H9 (cell line): ENCODE data around the gene GPR141. TPM values are rescaled to one million over a fixed set of nuclear protein-coding genes. Genes with fewer than 3 reads are reported as not detected.

Source experiments
- DNase-seq: peaks from one replicate; pipeline ENCODE4 v3.0.0-alpha.2; 2017
- H2AFZ ChIP-seq: one replicate; pipeline ENCODE4 v1.6.1; 2013; ENCODE audit warnings: mild to moderate bottlenecking, low read length, control low read depth, moderate library complexity
- H2AK5ac ChIP-seq: 2 replicates; pipeline ENCODE4 v1.6.1; 2013; ENCODE audit warnings: low read length, control low read depth, mixed read lengths; ENCODE audit not compliant: insufficient read length
- H2BK120ac ChIP-seq: one replicate; pipeline ENCODE4 v1.6.1; 2013; ENCODE audit warnings: low read depth, mild to moderate bottlenecking, low read length, control low read depth, inconsistent platforms; ENCODE audit not compliant: poor library complexity, severe bottlenecking
- H2BK12ac ChIP-seq: 2 replicates; pipeline ENCODE4 v1.6.1; 2013; ENCODE audit warnings: low read length, control low read depth, mixed read lengths, low read depth; ENCODE audit not compliant: insufficient read length
- H2BK15ac ChIP-seq: 2 replicates; pipeline ENCODE4 v1.6.1; 2013; ENCODE audit warnings: low read depth, low read length, control low read depth
- H2BK20ac ChIP-seq: one replicate; pipeline ENCODE4 v1.6.1; 2013; ENCODE audit warnings: low read depth, mild to moderate bottlenecking, low read length, control low read depth, inconsistent platforms; ENCODE audit not compliant: poor library complexity, severe bottlenecking
- H2BK5ac ChIP-seq: 2 replicates; pipeline ENCODE4 v1.6.1; 2013; ENCODE audit warnings: low read length, control low read depth, mixed read lengths; ENCODE audit not compliant: insufficient read length
- H3K14ac ChIP-seq: 2 replicates; pipeline ENCODE4 v1.6.1; 2013; ENCODE audit warnings: low read length, control low read depth; ENCODE audit not compliant: insufficient read depth
- H3K18ac ChIP-seq: 2 replicates; pipeline ENCODE4 v1.6.1; 2013; ENCODE audit warnings: low read depth, mild to moderate bottlenecking, mixed read lengths, low read length, control low read depth; ENCODE audit not compliant: insufficient read length
- H3K23ac ChIP-seq: 2 replicates; pipeline ENCODE4 v1.6.1; 2013; ENCODE audit warnings: low read length, control low read depth, mixed read lengths, low read depth; ENCODE audit not compliant: insufficient read length
- H3K23me2 ChIP-seq: 2 replicates; pipeline ENCODE4 v1.6.1; 2013; ENCODE audit warnings: low read depth, mild to moderate bottlenecking, mixed read lengths, low read length, control low read depth; ENCODE audit not compliant: insufficient read length, poor library complexity, severe bottlenecking
- H3K27ac ChIP-seq: 2 replicates; pipeline ENCODE4 v1.5.1; 2013; ENCODE audit warnings: low read length, control low read depth, mixed read lengths, low read depth; ENCODE audit not compliant: insufficient read length
- H3K27me3 ChIP-seq: 2 replicates; pipeline ENCODE4 v1.6.1; 2013; ENCODE audit warnings: low read length, control low read depth, inconsistent platforms; ENCODE audit not compliant: insufficient read depth
- H3K4ac ChIP-seq: 2 replicates; pipeline ENCODE4 v1.6.1; 2013; ENCODE audit warnings: low read depth, mild to moderate bottlenecking, control low read depth, inconsistent platforms, low read length, moderate library complexity
- H3K4me1 ChIP-seq: 2 replicates; pipeline ENCODE4 v1.6.1; 2013; ENCODE audit warnings: low read length, control low read depth, inconsistent platforms; ENCODE audit not compliant: insufficient read depth
- H3K4me2 ChIP-seq: 2 replicates; pipeline ENCODE4 v1.6.1; 2013; ENCODE audit warnings: low read length, control low read depth, mixed read lengths; ENCODE audit not compliant: insufficient read length, insufficient read depth
- H3K56ac ChIP-seq: 2 replicates; pipeline ENCODE4 v1.6.1; 2013; ENCODE audit warnings: low read depth, mild to moderate bottlenecking, mixed read lengths, low read length, control low read depth; ENCODE audit not compliant: insufficient read length
- H3K79me1 ChIP-seq: 2 replicates; pipeline ENCODE4 v1.6.1; 2013; ENCODE audit warnings: low read depth, mild to moderate bottlenecking, moderate library complexity, low read length, control low read depth, inconsistent platforms; ENCODE audit not compliant: insufficient read depth, poor library complexity, severe bottlenecking
- H3K79me2 ChIP-seq: 2 replicates; pipeline ENCODE4 v1.6.1; 2013; ENCODE audit warnings: low read length, control low read depth, inconsistent platforms; ENCODE audit not compliant: insufficient read depth
- H3K9ac ChIP-seq: 2 replicates; pipeline ENCODE4 v1.6.1; 2013; ENCODE audit warnings: low read length, control low read depth, mixed read lengths; ENCODE audit not compliant: insufficient read length; ENCODE audit errors: extremely low read depth
- H3K9me3 ChIP-seq: one replicate; pipeline ENCODE4 v1.6.1; 2013; ENCODE audit warnings: low read depth, low read length, inconsistent platforms; ENCODE audit not compliant: control insufficient read depth
- H3T11ph ChIP-seq: one replicate; pipeline ENCODE4 v1.6.1; 2013; ENCODE audit warnings: mild to moderate bottlenecking, low read length, control low read depth, inconsistent platforms
- H4K20me1 ChIP-seq: one replicate; pipeline ENCODE4 v1.6.1; 2013; ENCODE audit not compliant: control insufficient read depth, insufficient read length, insufficient read depth
- H4K5ac ChIP-seq: 2 replicates; pipeline ENCODE4 v1.6.1; 2013; ENCODE audit warnings: low read depth, mild to moderate bottlenecking, mixed read lengths, low read length, control low read depth; ENCODE audit not compliant: insufficient read length
- H4K8ac ChIP-seq: replicated peaks from 2 replicates; pipeline ENCODE4 v1.6.1; 2013; ENCODE audit warnings: low read length, control low read depth, mixed read lengths, low read depth; ENCODE audit not compliant: insufficient read length
- H4K91ac ChIP-seq: 2 replicates; pipeline ENCODE4 v1.6.1; 2013; ENCODE audit warnings: low read depth, mild to moderate bottlenecking, moderate library complexity, mixed read lengths, low read length, control low read depth; ENCODE audit not compliant: insufficient read length
- H3K27ac Mint-ChIP-seq, 3 experiments: 2 replicates in 2 of 3; 3 replicates in 1 of 3; pipeline ENCODE4 v1.8.0; 2020 to 2021; ENCODE audit warnings: mixed read lengths in 3 of 3, mild to moderate bottlenecking in 1 of 3, moderate library complexity in 1 of 3
- H3K27me3 Mint-ChIP-seq: 2 replicates; pipeline ENCODE4 v1.8.0; 2021; ENCODE audit warnings: low read depth, mild to moderate bottlenecking, moderate library complexity, mixed read lengths
- H3K36me3 Mint-ChIP-seq, 3 experiments: 2 replicates in 2 of 3; 3 replicates in 1 of 3; pipeline ENCODE4 v1.8.0; 2020 to 2021; ENCODE audit warnings: low read depth in 3 of 3, mixed read lengths in 3 of 3; ENCODE audit not compliant: insufficient read depth in 1 of 3
- H3K4me1 Mint-ChIP-seq, 2 experiments: 2 replicates each; pipeline ENCODE4 v1.8.0; 2020; ENCODE audit warnings: mixed read lengths in 2 of 2
- H3K4me3 Mint-ChIP-seq, 2 experiments: 2 replicates in 1 of 2; 3 replicates in 1 of 2; pipeline ENCODE4 v1.8.0; 2020 to 2021; ENCODE audit warnings: mild to moderate bottlenecking in 2 of 2, mixed read lengths in 2 of 2, moderate library complexity in 1 of 2
- H3K9me3 Mint-ChIP-seq, 2 experiments: 2 replicates in 1 of 2; 3 replicates in 1 of 2; pipeline ENCODE4 v1.8.0; 2020; ENCODE audit warnings: mild to moderate bottlenecking in 2 of 2, mixed read lengths in 2 of 2, moderate library complexity in 1 of 2
- CTCF ChIP-seq: fragments of 200-600 bp; sonication (generic); conservative IDR thresholded peaks from 3 replicates; pipeline ENCODE4 v1.8.0; 2021; ENCODE audit warnings: antibody characterized with exemption, mild to moderate bottlenecking
- WGBS: extraction: QIAGEN DNeasy Blood & Tissue Kit; methylation state at CpG from one replicate; pipeline ENCODE4 v1.1.7; 2013; ENCODE audit warnings: missing lambda C conversion rate, low lambda C conversion rate, mixed read lengths; ENCODE audit not compliant: insufficient read length; ENCODE audit errors: extremely low coverage; 5-methylcytosine and 5-hydroxymethylcytosine counted together
- total RNA-seq: library from RNA; stranded (reverse); gene quantifications from 2 replicates; pipeline ENCODE4 v1.2.1, GENCODE V29; 2021

GPR141 gene
- total RNA-seq, 1 experiment from 2014 or later, result 0.50 TPM

DNA sequence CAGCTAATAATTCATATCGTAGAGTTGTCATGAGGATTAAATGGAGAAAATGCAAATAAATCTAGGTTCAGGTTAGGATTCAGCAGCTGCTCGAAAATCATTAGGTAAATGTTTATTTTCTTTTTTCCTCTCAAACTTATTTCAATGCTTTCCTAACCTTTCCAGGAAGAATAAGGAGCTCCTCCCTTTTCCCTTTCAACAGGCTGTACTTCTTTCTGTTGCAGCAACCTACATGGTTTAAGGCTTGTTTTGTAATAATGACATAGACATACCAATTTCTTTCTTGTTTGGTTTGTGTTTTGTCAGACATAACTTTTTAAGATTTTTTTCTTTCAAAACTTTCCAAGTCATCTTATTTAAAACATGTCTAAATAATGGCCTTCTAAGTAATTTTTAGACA lies 18.2 kb downstream of the GPR141 start:
- no peak for DNase-seq
- Mint-ChIP-seq H3K27me3 (no peaks in the 10 kb centered on the region), H3K27ac (no peak overlapping the region; a peak in 1 of 7 replicates), H3K36me3 (no peaks in the 10 kb centered on the region), H3K9me3 (no peaks in the 10 kb centered on the region), H3K4me3 (no peak overlapping the region), H3K4me1 (peaks cover 39 to 44% of the 10 kb centered on the region in 2 experiments)
- Histone ChIP-seq H3K14ac (no peak overlapping the region), H4K8ac (no peak overlapping the region), H3K23ac (no peak overlapping the region), H2AK5ac (no peak overlapping the region), H3K79me2 (no peaks in the 10 kb centered on the region), H3K9ac (no peak overlapping the region), H2BK15ac (no peak overlapping the region), H3K4ac (no peak overlapping the region), H3K56ac (no peak overlapping the region), H3K4me2 (no peak overlapping the region), H3K9me3 (no peaks in the 10 kb centered on the region), H2BK5ac (no peak overlapping the region), H3T11ph (no peak overlapping the region), H4K20me1 (no peaks in the 10 kb centered on the region), H3K4me1 (peaks cover 8% of the 10 kb centered on the region), H2AFZ (no peak overlapping the region), H3K23me2 (no peaks in the 10 kb centered on the region), H3K27ac (no peak overlapping the region), H4K5ac (no peak overlapping the region), H2BK20ac (no peak overlapping the region), H2BK120ac (no peak overlapping the region), H2BK12ac (no peak overlapping the region), H3K27me3 (no peaks in the 10 kb centered on the region), H3K79me1 (no peaks in the 10 kb centered on the region), H3K18ac (no peak overlapping the region), H4K91ac (no peak overlapping the region)
- TF ChIP-seq CTCF, result no peak
- WGBS, result no CpG with 5 or more reads among the region's 2 CpGs
